KMS-11 (cell line): ENCODE results near the gene GAREM1.

Experiments used
- H2AFZ ChIP-seq: fragments of 200-600 bp; sonication (generic); 2 replicates; pipeline ENCODE4 v1.6.1; 2016; ENCODE audit warnings: antibody characterized with exemption, mixed run types, low read depth
- H3K27ac ChIP-seq: fragments of 200-600 bp; sonication (generic); 2 replicates; pipeline ENCODE4 v1.6.1; 2016; ENCODE audit warnings: mild to moderate bottlenecking, mixed run types
- H3K27me3 ChIP-seq: fragments of 200-600 bp; sonication (generic); 2 replicates; pipeline ENCODE4 v1.6.1; 2017; ENCODE audit warnings: mild to moderate bottlenecking, low read depth, mixed run types, moderate library complexity; ENCODE audit not compliant: insufficient read depth
- H3K36me3 ChIP-seq: fragments of 200-600 bp; sonication (generic); 2 replicates; pipeline ENCODE4 v1.6.1; 2017; ENCODE audit warnings: mild to moderate bottlenecking, mixed run types; ENCODE audit not compliant: insufficient read depth
- H3K4me1 ChIP-seq: fragments of 200-600 bp; sonication (generic); 2 replicates; pipeline ENCODE4 v1.6.1; 2016; ENCODE audit warnings: mild to moderate bottlenecking, low read depth, mixed run types; ENCODE audit not compliant: poor library complexity, severe bottlenecking
- H3K4me2 ChIP-seq: fragments of 200-600 bp; sonication (generic); 2 replicates; pipeline ENCODE4 v1.7.0; 2016; ENCODE audit warnings: mild to moderate bottlenecking, mixed run types
- H3K4me3 ChIP-seq: fragments of 200-600 bp; sonication (generic); IDR thresholded peaks from 2 replicates; pipeline ENCODE4 v1.6.1; 2017; ENCODE audit warnings: low read depth, low read length, mixed read lengths; ENCODE audit not compliant: insufficient read depth
- H3K79me2 ChIP-seq: fragments of 200-600 bp; sonication (generic); 2 replicates; pipeline ENCODE4 v1.6.1; 2016; ENCODE audit warnings: low read depth, mixed run types; ENCODE audit not compliant: insufficient read depth
- H3K9ac ChIP-seq: fragments of 200-600 bp; sonication (generic); 2 replicates; pipeline ENCODE4 v1.6.1; 2016; ENCODE audit warnings: mild to moderate bottlenecking, mixed run types
- H4K20me1 ChIP-seq: fragments of 200-600 bp; sonication (generic); 2 replicates; pipeline ENCODE4 v1.6.1; 2016; ENCODE audit warnings: mild to moderate bottlenecking, mixed run types; ENCODE audit not compliant: insufficient read depth
- CTCF ChIP-seq: fragments of 200-600 bp; sonication (generic); conservative IDR thresholded peaks from 2 replicates; pipeline ENCODE4 v1.6.1; 2017; ENCODE audit warnings: low read depth, mild to moderate bottlenecking, antibody characterized with exemption, low read length, moderate library complexity, mixed read lengths

The GAREM1 gene

GRCh38 chr18:32276256-32276655, 194.4 kb downstream of the GAREM1 start:
- no peak for TF ChIP-seq CTCF
- Histone ChIP-seq H3K4me1 (no peaks in the 10 kb centered on the region), H3K4me3 (no peak overlapping the region), H3K4me2 (no peak overlapping the region), H2AFZ (no peak overlapping the region), H3K79me2 (no peaks in the 10 kb centered on the region), H3K36me3 (no peaks in the 10 kb centered on the region), H3K27me3 (no peaks in the 10 kb centered on the region), H4K20me1 (no peaks in the 10 kb centered on the region), H3K9ac (no peak overlapping the region), H3K27ac (no peak overlapping the region)

GRCh38 chr18:32275221-32275620, 195.5 kb downstream of the GAREM1 start:
- H4K20me1 ChIP-seq: no peaks in the 10 kb centered on the region
- H3K9ac ChIP-seq: no peak overlapping the region
- H2AFZ ChIP-seq: no peak overlapping the region
- no peak overlapping the region for H3K27ac ChIP-seq
- no peaks in the 10 kb centered on the region for H3K4me1 ChIP-seq
- no peaks in the 10 kb centered on the region for H3K27me3 ChIP-seq
- H3K36me3 ChIP-seq: no peaks in the 10 kb centered on the region
- TF ChIP-seq CTCF: no peak
- no peak overlapping the region for H3K4me3 ChIP-seq
- H3K4me2 ChIP-seq: no peak overlapping the region
- H3K79me2 ChIP-seq: no peaks in the 10 kb centered on the region

- Histone ChIP-seq H3K79me2 (no peaks in the 10 kb centered on the region), H2AFZ (no peak overlapping the region), H4K20me1 (no peaks in the 10 kb centered on the region), H3K4me2 (no peak overlapping the region), H3K27me3 (no peaks in the 10 kb centered on the region), H3K4me1 (no peaks in the 10 kb centered on the region), H3K9ac (no peak overlapping the region), H3K36me3 (no peaks in the 10 kb centered on the region), H3K4me3 (no peak overlapping the region), H3K27ac (no peak overlapping the region)
- no peak for TF ChIP-seq CTCF
Measured at GRCh38 chr18:32274307-32274706, 196.4 kb downstream of the GAREM1 start.

- Histone ChIP-seq H3K4me1 (no peaks in the 10 kb centered on the region), H3K4me3 (no peak overlapping the region), H3K27me3 (no peaks in the 10 kb centered on the region), H3K36me3 (no peaks in the 10 kb centered on the region), H3K79me2 (no peaks in the 10 kb centered on the region), H4K20me1 (no peaks in the 10 kb centered on the region), H3K27ac (no peak overlapping the region), H3K9ac (no peak overlapping the region), H2AFZ (no peak overlapping the region), H3K4me2 (no peak overlapping the region)
- TF ChIP-seq CTCF: peak; percentile 89
Measured at GRCh38 chr18:32271672-32272208, 198.9 kb downstream of the GAREM1 start.

GRCh38 chr18:32270341-32270740, 200.3 kb downstream of the GAREM1 start:
- no peak overlapping the region for H2AFZ ChIP-seq
- no peaks in the 10 kb centered on the region for H3K79me2 ChIP-seq
- TF ChIP-seq CTCF: no peak
- H3K27me3 ChIP-seq: no peaks in the 10 kb centered on the region
- H3K4me3 ChIP-seq: no peak overlapping the region
- no peak overlapping the region for H3K27ac ChIP-seq
- no peak overlapping the region for H3K4me2 ChIP-seq
- no peaks in the 10 kb centered on the region for H3K36me3 ChIP-seq
- H3K4me1 ChIP-seq: no peaks in the 10 kb centered on the region
- no peak overlapping the region for H3K9ac ChIP-seq
- H4K20me1 ChIP-seq: no peaks in the 10 kb centered on the region
